GM19193 (cell line): ENCODE results near the gene ARHGAP10.

Source experiments
- POLR2A ChIP-seq: IDR thresholded peaks from 4 replicates; pipeline ENCODE4 v1.6.1; 2011; ENCODE audit not compliant: insufficient read depth, insufficient read length; ENCODE audit errors: extremely low read depth

ARHGAP10 gene

DNA sequence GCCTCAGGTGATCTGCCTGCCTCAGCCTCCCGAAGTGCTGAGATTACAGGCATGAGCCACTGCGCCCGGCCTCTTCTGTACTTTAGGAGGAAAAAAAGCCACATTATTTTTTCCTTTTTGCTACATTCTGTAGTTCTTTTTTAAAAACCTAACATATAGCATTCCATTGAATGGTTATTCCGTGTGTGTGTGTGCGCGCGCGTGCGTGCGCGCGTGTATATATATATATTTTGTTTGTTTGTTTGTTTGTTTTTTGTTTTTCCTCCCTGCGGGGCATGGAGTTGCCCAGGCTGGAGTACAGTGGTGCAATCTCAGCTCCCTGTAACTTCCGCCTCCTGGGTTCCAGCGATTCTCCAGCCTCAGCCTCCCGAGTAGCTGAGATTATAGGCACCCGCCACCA is 59.5 kb downstream of the ARHGAP10 start:
- TF ChIP-seq POLR2A = no peak

DNA sequence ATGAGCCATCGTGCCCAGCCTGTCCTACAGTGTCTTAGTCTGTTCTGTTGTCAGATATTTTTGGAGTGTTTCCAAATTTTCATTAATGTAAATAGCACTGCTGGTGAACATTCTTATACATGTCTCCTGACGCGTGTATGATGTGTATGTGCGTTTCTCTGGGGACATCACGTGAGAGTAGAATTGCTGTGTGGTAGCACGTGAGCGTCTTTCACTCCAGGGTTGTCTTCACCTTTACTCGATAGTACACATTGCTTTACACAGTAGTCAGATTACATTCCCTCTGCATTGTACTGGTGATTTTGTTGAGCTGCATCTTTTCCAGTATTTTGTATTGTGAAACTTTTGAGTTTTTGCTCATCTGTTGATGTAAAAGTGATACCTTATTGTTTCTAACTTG is 60.0 kb downstream of the ARHGAP10 start:
- no peak for TF ChIP-seq POLR2A

DNA sequence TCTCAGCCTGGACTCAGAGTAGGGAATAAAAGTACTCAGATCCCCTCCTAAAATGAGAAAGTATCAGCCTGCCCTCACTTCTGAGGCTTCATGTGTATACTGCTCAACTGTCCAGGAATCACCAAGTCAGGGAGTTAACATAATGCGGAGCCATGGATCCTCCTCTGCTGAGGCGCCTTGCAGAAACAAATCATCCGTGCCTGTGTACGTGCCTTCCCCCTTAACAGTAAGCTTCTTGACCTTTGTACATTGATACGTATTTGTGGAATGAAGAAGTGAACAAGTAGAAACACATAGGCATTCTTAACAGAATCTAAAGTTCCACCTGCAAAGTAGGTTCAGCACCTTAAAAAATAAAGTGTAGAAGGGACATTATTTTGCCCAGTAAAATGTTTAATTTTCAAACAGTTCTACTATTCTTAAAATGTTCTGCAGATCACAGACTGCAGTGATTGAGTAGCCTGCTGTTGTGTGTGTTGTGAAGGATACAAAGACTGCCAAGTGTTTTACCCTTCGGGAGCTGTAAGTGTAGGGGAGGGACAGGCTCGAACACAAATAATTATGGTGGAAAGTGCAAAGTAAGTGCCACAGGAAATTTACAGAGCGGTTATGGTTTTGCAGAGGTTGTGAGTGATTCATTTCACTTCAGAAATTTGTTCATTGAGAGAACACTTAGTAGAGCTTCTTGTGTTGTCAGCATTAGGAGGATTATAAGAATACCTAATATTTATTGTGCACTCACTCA is 61.9 kb downstream of the ARHGAP10 start:
- no peak for TF ChIP-seq POLR2A

DNA sequence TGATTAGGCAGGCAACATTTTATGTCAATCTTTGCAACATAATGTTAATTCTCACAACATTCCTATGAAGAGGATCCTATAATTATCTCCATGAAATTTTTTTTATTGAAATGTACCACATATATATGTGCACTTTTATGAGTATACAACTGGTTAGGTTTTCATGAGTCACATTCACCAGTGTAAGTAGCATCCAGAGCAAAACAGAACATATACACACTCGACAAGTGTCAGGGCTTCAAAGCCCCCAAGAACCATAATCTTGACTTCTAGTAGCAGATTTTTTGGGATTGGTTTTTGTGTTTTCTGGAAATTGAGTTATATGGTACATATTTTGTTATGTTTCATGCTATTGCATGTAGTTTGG is 62.4 kb downstream of the ARHGAP10 start:
- no peak for TF ChIP-seq POLR2A

GRCh38 chr4:147794787-147795413 is 63.0 kb downstream of the ARHGAP10 start:
- TF ChIP-seq POLR2A = no peak

- no peak for TF ChIP-seq POLR2A
These were observed 68.2 kb downstream of the ARHGAP10 start for GRCh38 chr4:147799986-147800555.

- TF ChIP-seq POLR2A = no peak
These were observed 69.9 kb downstream of the ARHGAP10 start for GRCh38 chr4:147801820-147802219.

- TF ChIP-seq POLR2A = no peak
These were observed 70.5 kb downstream of the ARHGAP10 start for GRCh38 chr4:147802346-147802745.

DNA sequence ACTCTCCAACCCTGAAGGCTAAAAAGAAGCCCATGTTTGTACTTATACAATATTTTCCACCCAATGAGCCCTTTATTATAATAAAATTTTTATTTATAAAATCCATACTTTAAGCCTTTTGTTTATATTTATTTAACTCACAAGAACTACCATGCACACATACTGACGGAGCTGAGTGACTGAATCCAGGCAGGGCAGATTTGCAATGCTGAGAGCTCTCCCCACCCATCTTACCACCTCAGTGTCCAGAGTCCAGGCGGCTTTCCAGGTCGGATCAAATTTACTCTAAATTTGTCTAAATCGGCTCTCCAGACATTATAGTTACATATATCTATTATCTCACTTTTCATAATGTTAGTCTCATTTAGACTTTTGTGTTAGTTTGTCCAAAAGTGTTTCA is 74.1 kb downstream of the ARHGAP10 start:
- no peak for TF ChIP-seq POLR2A

DNA sequence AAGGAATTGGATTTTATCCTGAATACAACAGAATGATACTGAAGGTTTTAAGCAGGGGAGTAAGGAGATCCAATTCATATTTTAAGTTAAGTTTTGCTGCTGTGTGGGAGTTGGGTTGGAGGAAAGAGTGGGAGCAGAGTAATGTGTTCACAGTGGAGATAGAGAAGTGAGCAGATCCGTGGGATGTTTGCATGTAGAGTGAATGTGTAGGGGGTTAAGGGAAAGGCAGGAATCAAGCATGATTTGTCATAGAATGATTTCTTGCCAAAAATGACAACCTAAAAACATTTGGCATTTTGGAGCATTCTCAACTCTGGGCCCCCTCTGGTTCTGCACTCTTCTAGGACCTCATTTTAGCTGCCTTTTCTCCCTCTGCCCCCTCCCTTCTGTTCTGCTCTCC is 76.6 kb downstream of the ARHGAP10 start:
- TF ChIP-seq POLR2A = no peak

DNA sequence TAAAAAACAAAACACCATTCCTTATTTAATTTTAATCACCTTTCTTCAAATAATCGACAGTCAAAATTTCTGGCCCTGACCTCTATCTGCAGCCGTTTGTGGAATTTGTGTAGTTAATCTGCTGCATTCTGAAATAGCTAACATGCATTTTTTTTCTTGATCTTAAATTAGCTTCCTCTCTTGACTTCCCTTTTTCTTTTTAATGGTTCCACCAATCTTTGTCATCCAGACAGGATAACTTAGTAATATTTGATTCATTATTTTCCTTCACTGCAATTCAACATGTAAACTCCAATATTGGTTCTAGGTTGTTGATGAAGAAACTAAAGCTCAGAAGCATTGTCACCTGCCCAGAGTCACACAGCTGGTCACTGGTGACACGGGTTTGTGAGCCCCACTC is 77.3 kb downstream of the ARHGAP10 start:
- TF ChIP-seq POLR2A = no peak

- no peak for TF ChIP-seq POLR2A
These were observed 80.0 kb downstream of the ARHGAP10 start for GRCh38 chr4:147811878-147812277.

DNA sequence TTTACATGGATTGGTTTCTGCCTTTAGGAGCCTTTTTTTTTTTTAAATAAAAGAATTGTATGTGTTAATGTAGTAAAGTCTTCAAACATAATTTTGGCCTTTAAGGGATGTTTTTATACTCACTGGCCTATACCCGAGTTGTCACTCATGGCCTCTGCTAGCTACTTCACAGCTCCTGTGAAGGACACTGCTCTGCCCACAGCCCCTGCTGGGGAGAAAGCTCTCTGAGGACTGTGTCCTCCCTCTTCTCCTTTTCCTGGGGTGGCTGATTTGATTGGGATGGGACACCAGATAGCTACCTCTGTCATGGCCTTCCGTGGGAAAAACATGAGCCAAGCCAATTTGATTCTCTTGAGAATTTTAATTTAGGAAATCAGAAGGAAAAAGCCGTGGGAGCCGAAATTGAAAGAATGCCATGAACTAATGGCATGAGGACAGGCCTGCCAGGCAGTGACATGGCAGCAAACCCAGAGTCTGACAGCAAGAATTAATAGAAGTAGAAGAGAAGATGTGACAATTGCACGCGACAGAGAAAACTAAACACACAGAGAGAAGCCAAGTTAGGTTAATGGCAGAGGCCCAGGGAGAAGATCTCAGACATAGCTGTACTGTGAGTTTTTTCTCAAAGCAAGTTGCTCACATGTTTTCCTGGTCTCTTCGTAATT is 81.4 kb downstream of the ARHGAP10 start:
- TF ChIP-seq POLR2A = no peak

GRCh38 chr4:147813973-147814372 is 82.1 kb downstream of the ARHGAP10 start:
- TF ChIP-seq POLR2A = no peak

DNA sequence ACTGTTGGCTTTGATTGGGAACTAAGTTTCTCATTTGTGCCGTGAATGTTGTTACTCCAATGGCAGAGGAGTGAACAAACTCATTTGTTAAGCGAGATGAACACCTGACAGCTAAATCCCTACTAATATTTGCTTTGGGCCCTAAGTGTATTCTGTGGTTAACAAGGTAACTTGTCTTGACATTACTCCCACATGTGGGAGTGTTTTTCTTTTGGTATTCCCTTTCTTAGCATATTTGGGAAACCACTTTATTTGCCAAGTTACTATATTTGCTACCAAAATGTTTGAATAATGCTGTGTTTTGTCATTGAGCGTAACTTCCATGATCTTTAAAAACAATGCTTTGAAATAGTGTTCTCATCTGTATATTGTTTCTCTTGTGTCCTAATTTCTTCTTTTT is 82.5 kb downstream of the ARHGAP10 start:
- TF ChIP-seq POLR2A = no peak

GRCh38 chr4:147815741-147816140 is 83.9 kb downstream of the ARHGAP10 start:
- no peak for TF ChIP-seq POLR2A
